Non-pigmented ciliary epithelial cell (primary cell): ENCODE measurements around the gene PTGER1.
"Not testable (repeated sequence)": the region's sequence is repeated elsewhere in the genome, so short reads cannot be mapped to it uniquely, and the experiment has no call there.

ENCODE experiments used
- DNase-seq: peaks from one replicate; pipeline ENCODE4 v3.0.0-alpha.2; 2010; ENCODE audit warnings: low read depth

The PTGER1 gene, protein sequence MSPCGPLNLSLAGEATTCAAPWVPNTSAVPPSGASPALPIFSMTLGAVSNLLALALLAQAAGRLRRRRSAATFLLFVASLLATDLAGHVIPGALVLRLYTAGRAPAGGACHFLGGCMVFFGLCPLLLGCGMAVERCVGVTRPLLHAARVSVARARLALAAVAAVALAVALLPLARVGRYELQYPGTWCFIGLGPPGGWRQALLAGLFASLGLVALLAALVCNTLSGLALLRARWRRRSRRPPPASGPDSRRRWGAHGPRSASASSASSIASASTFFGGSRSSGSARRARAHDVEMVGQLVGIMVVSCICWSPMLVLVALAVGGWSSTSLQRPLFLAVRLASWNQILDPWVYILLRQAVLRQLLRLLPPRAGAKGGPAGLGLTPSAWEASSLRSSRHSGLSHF

DNA sequence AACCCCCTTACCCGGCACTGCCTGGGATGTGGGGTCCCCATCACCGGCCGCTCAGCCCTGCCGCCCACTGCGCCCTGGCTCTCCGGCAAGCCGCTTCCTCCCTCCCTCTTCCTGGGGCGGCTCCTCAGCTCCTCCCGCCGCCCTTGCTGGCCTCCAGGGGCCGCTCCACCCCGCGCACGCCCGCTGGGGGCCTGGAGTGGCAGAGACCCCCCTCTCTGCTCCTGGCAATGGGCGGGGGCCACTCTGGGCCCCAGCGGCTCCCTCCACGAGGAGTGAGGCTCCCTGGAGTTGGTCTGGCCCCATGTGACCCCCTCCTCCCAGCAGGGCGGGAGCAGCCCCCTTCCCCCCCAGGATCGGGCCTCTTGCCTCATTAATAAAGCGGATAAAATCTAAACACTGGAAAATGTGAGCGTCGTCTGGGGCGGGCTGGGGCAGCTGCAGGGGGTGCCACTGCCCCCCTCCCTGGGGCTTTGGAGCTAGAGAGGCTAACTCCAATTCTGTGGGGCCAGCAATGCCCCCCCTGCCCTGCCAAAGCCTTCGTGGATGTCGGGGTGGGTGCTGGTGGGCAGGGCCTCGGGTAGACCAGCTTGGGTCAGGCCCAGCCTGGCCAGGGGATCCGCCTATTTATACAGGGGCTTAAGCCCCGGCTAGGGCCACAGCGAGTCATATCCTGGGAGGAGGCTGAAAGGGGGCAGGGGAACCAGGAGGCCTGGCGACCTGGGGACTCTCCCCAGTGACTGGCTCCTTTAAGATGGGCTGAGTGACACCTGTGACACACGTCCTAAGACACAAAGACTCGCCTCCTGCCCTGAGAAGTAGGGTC lies at the start of gene PTGER1:
TSS of gene PTGER1 (minus strand) at position 104 of the 823 bp plus-strand sequence. CDS start 1,034 bp downstream, outside the sequence.
- DNase-seq = no peak

DNA sequence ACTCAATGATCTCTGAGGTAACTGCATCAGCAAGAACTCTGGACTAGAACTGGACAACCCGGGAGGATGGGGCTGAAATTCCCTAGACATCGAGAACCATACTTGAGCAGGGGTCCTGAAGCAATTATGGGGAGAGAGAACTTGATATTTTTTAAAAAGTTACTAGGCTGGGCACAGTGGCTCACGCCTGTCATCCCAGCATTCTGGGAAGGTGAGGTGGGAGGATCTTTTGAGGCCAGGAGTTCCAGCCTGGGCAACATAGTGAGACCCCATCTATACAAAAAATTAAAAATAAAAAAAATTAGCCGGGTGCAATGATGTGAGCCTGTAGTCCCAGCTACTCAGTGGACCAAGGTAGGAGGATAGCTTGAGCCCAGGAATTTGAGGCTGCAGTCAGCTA lies 45.4 kb upstream of the PTGER1 start:
- DNase-seq = no peak

DNA sequence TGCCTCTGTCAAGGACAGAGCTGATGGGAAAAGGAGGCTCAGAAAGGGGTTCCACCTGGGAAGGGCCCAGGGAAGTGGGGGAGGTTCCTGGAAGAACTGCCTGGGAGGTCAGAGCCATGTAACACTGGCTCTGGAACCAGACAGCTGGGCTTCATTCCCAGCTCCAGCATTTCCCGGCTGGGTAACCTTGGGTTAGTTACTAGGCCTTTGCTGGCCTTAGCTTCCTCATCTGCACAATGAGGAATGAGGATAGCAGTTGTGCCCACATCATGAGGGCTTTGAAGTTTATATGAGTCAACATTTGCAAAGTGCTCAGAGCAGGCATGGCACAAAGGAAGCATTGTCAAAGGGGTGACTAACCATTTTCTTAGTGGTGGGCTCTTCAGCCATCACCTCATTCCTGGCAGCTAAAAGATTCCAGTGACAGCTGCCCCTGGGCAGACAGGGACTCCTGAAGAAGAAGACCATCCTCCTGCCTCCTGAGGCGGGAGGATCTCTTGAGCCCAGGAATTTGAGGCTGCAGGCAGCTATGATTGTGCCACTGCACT lies 44.8 kb upstream of the PTGER1 start:
- no peak for DNase-seq

DNA sequence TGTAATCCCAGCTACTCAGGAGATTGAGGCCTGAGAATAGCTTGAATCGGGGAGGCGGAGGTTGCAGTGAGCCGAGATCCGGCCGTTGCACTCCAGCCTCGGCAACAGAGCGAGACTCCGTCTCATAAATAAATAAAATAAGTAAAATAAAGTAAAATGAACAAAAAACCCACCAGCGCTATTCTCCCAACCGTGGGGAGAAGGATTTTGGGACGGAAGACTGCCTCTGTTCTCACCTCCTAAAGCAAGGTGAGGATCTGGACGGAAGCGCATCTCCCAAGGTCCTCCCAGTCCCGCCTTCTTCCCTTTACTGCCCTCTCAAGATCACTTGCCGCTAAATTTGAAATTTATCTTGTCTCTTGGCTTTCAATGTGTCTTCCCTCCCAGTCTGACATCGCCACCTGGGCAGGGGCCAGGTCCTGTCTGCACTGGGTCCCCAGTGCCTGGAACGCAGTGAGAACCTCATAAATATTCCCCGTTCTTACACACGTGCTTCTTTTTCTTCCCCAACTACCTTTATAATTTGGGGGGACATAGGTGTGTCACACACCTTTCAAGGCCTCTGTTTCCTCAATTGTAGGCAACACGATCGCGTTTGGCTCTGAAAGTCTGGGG lies 44.2 kb upstream of the PTGER1 start:
- no peak for DNase-seq

DNA sequence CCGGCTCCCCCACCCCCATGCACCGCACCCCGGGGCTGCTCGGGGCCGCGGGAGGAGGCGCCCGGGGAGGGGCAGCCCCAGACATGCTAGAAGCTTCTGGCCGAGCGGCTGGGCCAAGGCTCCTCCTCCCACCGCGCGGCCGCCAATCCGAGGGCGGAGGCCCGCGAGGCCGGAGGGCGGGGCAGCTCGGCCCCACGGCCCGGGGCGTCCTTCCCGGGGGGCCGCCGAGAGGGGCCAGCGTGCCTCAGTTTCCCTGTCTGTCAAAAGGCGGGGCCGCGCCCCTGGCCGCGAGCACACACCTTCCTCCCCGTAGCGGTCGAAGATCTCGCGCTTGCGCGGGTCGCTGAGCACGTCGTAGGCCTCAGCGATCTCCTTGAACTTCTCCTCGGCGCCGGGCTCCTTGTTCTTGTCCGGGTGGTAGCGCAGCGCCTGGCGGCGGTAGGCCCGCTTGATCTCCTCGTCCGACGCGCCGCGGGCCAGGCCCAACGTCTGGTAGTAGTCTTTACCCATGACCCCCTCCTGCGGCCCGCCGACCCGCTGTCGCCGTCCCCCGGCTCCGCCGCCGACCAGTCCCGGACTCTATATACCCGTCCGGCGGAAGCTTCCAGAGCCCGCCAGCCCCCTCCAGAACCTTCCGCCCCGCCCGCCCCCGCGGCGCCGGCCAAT lies 42.8 kb upstream of the PTGER1 start, which contains the start of gene DNAJB1:
TSS of gene DNAJB1 (minus strand) at position 558 of the 666 bp plus-strand sequence. CDS start at position 510, 48 bp downstream.
- no peak for DNase-seq

DNA sequence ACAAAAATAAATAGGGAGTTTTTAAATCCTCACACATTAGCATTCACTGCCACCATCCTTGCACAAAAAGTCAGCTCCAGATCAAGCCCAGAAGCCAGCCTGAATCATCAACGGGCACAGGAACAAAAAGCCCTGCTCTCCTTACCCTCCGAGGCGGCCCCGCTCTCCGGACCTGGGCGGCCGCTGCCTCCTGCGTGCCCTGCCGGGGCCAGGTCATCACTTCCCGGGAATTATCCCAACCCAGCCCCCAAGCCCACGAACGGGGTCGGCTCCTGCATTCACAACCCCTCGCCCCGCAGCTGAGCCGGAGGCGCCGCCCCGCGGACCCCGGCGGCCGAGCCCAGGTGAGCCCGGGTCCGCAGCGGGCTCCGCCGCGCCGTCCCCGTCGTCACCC lies 42.3 kb upstream of the PTGER1 start:
- DNase-seq = no peak

DNA sequence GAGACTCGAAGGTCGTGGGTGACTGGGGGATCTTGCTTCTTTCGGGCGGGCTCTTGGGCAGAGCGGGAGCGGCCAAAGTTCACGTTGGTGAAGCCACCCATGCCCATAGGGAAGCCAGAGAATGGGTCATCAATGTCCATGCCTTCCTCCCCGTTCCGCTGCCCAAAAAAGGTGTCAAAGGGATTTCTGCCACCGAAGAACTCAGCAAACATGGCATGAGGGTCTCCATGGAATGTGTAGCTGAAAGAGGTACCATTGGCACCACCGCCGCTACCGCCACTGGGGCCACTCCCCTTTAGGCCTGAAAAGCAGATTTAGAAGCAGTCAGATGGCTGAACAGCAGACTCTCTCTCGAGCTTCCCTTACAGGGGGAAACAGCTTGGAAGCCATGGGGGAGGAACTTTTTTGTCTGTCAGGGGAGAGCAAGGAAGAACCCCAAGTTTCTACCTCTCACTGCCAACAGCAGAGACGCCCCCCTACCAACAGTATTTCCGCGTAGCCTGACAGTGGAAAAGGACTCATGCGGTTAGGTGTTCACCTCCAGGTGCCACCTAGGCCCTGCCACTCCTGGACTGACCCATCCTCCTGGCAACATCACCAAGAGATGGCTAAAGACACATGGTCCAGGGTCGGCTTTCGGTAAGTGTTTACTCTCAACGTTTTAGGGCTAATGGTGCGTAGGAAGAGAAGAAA lies 41.7 kb upstream of the PTGER1 start:
- DNase-seq = no peak

DNA sequence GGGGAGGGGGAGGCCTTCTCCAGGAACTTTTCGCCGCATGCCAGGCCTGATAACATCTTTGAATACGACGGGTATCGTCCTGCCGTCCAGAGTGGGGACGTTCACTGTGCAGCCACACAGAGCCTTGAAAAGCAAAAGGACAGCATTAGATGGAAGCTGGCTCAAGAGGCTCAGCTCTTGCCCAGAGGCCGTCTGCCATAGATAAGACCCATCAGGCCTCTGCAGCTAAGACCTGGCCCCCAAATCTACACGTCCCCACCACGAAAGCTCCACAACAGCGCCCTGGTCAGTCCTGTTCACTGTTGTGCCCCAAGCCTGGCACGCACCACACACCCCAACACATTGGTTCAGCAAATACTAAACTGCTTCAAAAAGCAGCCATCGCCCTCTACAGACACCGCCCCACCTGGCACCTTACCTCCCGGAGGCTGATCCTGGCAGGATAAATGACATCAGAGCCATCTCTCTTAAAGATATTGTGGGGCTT lies 40.9 kb upstream of the PTGER1 start:
- DNase-seq = no peak

DNA sequence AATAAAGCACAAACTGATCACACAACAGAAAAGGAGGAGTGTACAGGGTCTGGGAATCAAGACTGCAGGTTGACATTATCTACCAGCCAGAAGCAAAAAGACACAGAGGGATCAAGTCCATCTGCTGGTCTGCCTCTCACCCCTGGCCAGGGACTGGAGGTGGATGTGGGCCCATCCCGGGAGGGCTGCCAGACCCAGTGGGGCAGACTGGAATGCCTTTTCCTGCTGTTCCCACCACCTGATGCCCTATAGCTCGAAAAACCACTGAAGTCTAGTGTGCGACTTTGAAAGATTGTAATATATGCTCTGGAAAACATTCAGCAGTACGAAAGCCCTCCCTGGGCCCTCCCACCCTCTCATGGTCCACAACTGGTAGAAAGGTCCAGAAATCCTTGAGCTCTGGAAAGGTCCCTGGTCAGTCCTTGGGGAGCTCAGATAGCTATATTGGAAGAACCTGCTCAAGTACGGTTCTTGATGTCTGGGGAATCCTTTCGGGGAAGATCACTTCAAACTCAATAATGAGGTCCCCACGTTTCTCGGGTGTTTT lies 40.4 kb upstream of the PTGER1 start:
- no peak for DNase-seq

DNA sequence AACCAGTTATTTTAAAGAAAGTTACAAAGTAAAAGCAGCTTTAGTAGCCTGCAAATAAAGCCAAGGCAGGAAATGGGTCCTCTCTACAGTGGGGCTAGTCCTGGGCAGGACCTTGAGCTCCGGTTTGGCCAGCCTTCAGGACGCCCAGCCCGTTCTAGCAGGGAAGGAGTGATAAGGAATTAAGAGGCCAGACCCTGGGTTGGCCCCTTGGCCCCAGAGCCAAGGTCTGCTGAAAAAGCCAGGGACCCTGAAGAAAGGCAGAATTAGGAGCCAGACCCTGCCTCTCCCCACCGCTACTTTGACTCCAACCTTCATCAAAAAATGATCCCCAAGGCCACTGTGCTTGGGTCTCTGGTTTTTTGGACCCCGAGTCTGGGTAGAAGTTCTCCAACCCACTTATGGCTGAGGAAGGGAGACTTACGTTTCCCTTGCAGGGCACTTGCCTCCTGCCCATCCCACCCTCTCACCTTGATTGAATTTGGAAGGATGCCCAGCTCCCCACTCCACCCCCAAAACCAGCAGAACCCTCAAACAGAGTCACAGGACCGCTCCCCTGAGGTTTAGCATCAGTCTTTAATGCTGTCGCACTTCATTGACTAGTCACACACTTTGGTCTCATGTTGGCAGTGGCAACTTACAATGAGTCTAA lies 39.2 kb upstream of the PTGER1 start:
- DNase-seq = no peak

DNA sequence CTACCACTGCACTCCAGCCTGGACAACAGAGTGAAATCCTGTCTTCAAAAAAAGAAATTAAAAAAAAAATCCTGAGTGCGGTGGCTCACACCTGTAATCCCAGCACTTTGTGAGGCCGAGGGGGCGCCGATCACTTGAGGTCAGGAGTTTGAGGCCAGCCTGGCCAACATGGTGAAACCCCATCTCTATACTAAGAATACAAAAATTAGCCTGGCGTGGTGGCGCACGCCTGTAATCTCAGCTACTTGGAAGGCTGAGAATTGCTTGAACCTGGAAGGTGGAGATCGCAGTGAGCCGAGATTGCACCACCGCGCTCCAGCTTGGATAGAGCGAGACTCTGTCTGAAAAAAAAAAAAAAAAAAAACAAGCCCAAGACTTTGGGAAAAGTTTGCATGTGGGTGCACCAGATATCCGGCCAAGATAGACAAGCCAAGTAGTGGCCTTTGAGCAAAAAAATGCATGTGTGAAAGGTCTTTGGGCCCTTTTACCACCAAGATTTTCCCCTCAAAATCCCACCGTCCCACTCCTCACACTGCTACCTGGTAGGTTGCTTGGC lies 37.3 kb upstream of the PTGER1 start:
- no peak for DNase-seq

DNA sequence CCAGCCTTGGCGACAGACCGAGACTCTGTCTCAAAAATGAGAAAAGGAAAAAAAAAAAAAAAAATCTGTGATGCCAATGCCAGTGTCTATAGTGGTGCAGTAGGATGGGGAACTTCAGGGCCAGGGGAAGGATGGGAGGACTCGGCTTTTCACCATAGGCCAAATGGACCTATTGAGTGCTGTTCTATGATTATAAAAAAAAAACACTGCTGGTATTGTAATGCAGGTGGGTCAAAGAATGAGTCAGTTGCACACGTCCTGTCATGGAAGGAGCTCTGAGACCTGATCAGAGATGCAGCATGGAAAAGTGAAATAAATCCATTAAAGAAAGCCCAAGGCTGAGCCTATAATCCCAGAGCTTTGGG lies 36.1 kb upstream of the PTGER1 start:
- no peak for DNase-seq

DNA sequence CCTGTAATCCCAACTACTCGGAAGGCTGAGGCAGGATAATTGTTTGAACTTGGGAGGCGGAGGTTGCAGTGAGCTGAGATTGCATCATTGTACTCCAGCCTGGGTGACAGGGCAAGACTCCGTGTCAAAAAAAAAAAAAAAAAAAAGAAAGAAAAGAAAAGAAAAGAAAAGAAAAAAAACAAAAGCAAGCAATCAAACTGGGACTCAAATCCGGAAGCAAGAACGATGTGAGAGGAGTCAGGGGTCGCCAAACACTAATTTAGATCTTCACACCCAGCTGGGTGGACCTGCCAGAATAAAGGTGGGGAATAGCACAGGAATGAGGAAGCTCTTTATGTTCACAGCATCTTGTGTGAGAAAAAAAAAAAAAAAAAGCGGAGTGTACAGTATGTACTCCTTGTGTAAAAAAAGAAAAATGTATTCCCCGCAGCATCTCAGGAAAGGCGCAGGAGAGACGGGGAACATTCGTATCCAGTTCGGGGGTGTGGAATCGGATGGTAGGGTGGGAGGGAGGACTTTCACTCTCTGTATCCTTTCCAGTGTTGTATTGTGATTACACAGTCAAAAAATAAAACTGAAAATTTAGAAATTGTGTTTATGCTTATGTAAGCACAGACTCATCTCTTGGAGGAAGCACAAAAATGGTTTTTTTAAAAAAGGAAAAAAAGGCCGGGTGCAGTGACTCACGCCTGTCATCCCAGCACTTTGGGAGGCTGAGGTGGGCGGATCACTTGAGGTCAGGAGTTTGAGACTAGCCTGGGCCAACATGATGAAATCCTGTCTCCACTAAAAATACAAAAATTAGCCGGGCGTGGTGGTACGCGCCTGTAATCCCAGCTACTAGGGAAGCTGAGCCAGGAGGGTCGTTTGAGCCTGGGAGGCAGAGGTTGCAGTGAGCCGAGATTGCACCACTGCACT lies 35.4 kb upstream of the PTGER1 start:
- DNase-seq = no peak

DNA sequence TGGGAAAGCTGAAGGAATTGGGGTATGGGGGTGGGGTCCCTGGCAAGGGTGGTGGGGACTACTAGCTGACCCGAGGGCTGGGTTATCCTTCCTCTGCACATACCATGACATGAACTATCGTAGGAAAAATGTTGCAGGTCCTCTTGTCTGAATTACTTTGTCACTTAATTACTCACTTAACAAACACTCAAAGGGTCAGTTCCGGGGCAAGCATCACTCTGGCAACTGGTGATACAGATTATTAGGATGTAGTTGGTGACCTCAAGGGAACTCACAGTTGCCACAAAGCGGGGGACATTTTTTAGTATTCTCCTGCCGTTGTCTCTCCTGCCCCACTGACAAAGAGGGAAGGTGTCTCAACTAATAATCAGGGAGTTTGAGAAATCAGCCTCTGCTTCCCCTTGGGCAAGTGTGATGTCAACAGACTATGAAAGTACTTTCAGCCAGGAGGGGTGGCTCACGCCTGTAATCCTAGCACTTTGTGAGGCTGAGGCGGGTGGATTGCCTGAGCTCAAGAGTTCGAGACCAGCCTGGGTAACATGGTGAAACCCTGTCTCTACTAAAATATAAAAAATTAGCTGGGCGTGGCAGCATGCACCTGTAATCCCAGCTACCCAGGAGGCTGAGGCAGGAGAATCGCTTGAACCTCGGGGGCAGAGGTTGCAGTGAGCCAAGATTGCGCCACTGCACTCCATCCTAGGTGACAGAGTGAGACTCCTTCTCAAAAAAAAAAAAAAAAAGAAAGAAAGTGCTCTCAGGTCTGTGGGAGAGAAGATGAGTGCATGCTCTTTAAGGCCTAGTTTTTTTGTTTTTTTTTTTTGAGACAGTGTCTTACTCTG lies 32.8 kb upstream of the PTGER1 start:
- no peak for DNase-seq

DNA sequence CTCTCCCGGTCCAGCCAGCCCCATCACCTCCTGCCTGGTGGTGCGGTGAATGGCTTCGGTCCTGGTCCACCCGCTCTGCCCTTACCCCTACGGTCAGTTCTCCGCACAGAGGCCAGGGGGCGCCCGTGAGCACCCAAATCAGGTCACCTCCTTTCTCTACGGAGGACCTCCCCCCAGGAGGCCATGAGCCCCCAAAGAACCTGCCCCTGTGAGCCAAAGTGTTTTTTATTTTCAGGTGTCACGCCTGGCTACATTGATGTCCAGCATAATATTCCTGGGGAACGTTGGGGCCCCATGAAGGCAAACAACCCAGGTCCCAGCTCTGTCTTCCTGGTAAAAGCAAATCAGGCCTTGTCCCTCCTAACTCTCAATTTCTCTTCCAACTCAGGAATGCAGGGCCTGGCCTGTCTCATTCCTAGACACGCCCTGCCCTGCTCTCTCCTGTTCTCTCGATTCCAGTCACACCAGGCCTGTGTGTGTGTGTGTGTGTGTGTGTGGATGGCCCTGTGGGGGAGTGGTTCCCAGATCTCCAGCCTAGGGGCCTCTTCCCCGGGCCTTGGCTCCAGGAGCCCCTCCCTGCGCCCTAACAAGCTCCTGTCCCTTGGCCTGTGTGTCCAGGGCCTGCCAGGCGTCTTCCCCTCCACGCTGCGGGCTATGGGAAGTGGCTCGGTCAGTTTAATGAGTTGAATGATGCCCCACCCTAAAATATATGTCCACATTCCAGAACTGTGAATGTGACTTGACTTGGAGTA lies 30.5 kb upstream of the PTGER1 start:
- no peak for DNase-seq

DNA sequence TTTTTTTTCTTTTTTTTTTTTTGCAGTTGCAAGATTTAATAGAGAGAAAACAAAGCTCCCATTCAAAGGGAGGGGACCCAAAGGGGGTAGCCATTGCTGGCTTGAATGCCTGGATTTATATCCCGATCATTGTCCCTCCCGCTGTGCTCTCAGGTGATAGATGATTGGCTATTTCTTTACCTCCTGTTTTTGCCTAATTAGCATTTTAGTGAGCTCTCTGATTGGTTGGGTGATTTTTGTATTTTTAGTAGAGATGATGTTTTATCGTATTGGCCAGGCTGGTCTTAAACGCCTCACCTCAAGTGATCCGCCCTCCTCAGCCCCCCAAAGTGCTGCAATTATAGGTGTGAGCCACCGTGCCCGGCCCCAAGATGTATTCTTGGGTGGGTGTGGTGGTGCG lies 29.4 kb upstream of the PTGER1 start:
- DNase-seq = not testable (repeated sequence)

DNA sequence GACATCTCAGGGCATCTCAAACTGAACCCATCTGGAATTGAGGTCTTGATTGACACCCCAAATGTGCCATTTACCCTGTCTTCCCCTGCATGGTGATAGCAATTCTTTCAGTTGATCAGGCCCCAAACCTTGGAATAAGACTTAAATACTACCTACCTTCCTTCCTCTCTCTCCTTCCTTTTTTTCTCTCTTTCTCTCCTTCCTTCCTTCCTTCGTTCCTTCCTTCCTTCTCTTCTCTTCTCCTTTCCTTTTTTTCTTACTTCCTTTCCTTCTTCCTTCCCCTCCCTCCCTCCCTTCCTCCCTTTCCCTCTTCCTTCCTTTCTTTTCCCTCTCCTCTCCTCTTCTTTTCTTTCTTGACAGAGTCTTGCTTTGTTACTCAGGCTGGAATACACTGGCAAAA lies 28.1 kb upstream of the PTGER1 start:
- no peak for DNase-seq
